ENCODE results near the gene BAIAP2L1. TPM values are rescaled to one million over a fixed set of nuclear protein-coding genes. Genes with fewer than 3 reads are reported as not detected.
A peak's percentile ranks its signal among the peaks of the same experiment; 100 is the strongest.

BAIAP2L1 gene
- total and polyA plus RNA-seq, 2 experiments from 2014 or later: 24.1 to 38.3 TPM

- H3K79me2 ChIP-seq (replicated peaks; ENCODE audit: insufficient read depth): peaks cover 73% of the 10 kb centered on the region
- no peak for ATAC-seq
These were observed 76.1 kb downstream of the BAIAP2L1 start for GRCh38 chr7:98324782-98325181.

More at GRCh38 chr7:98324782-98325181, 76.1 kb downstream of the BAIAP2L1 start:
- no peak for DNase-seq (ENCODE audit: low spot score)
- Histone ChIP-seq H3K27ac (ENCODE audit: low read depth) (0 out of 2 replicates have a peak overlapping the region, but pooled peaks have one; percentile 21), H3K4me1 (ENCODE audit: insufficient read depth) (peaks cover 19% of the 10 kb centered on the region), H3K36me3 (ENCODE audit: insufficient read depth) (no peaks in the 10 kb centered on the region), H3K4me3 (no peak overlapping the region), H2AFZ (no peak overlapping the region), H3K27me3 (ENCODE audit: insufficient read depth) (no peaks in the 10 kb centered on the region), H3K9me2 (ENCODE audit: insufficient read depth) (no peaks in the 10 kb centered on the region), H3F3A (replicated peaks; ENCODE audit: low read depth) (no peaks in the 10 kb centered on the region), H3K4me2 (no peak overlapping the region), H4K20me1 (replicated peaks; ENCODE audit: insufficient read depth) (peaks cover 15% of the 10 kb centered on the region)
- H3K4me1 Mint-ChIP-seq: peaks cover 38% of the 10 kb centered on the region
- no peak overlapping the region for H3K27ac Mint-ChIP-seq
- TF ChIP-seq ZNF331 (CRISPR knock-in tag; IDR thresholded peaks at IDR 0.05; ENCODE audit: low read depth) (no peak), EZH2phosphoT487 (IDR thresholded peaks at IDR 0.05; ENCODE audit: unreplicated experiment) (no peak), REST (IDR thresholded peaks at IDR 0.05; ENCODE audit: unreplicated experiment) (no peak), ETS1 (IDR thresholded peaks at IDR 0.05) (no peak), POLR2AphosphoS5 (IDR thresholded peaks at IDR 0.05; ENCODE audit: low read depth) (no peak), NANOG (IDR thresholded peaks at IDR 0.05; ENCODE audit: borderline replicate concordance) (no peak), ZNF462 (CRISPR knock-in tag; IDR thresholded peaks at IDR 0.05) (no peak), ZNF114 (CRISPR knock-in tag; IDR thresholded peaks at IDR 0.05) (no peak), EZH2 (IDR thresholded peaks at IDR 0.05; ENCODE audit: low read depth, unreplicated experiment) (no peak)
- no peak overlapping the region for H3K4me3 Mint-ChIP-seq
- H3K36me3 Mint-ChIP-seq (ENCODE audit: low read depth): peaks cover 3% of the 10 kb centered on the region; the same call in 2 of the 3 replicates
- H3K9me3 Mint-ChIP-seq: no peaks in the 10 kb centered on the region
- peaks cover 1% of the 10 kb centered on the region for H3K27me3 Mint-ChIP-seq (ENCODE audit: insufficient read depth, low read depth, poor library complexity)

All from GM23338 (cell line).